Neural crest cell (in vitro differentiated cells): ENCODE data around the gene DYNAP. TPM values are rescaled to one million over a fixed set of nuclear protein-coding genes. Genes with fewer than 3 reads are reported as not detected.

Source experiments
- DNase-seq: peaks from one replicate; pipeline ENCODE4 v3.0.0; 2021; ENCODE audit warnings: low read depth, mixed read lengths, low spot score
- H3K27ac Mint-ChIP-seq: one replicate; pipeline ENCODE4 v1.8.0; 2021; ENCODE audit warnings: mild to moderate bottlenecking, mixed read lengths; ENCODE audit not compliant: unreplicated experiment
- H3K27me3 Mint-ChIP-seq: 2 replicates; pipeline ENCODE4 v1.8.0; 2021; ENCODE audit warnings: low read depth, mild to moderate bottlenecking, mixed read lengths
- H3K36me3 Mint-ChIP-seq: 2 replicates; pipeline ENCODE4 v1.8.0; 2021; ENCODE audit warnings: low read depth, mild to moderate bottlenecking, mixed read lengths
- H3K4me1 Mint-ChIP-seq: 2 replicates; pipeline ENCODE4 v1.8.0; 2021; ENCODE audit warnings: mixed read lengths
- H3K4me3 Mint-ChIP-seq: one replicate; pipeline ENCODE4 v1.8.0; 2021; ENCODE audit warnings: mild to moderate bottlenecking, mixed read lengths
- H3K9me3 Mint-ChIP-seq: 2 replicates; pipeline ENCODE4 v1.8.0; 2021; ENCODE audit warnings: mixed read lengths
- CTCF ChIP-seq: fragments of 200-600 bp; sonication (generic); conservative IDR thresholded peaks from 2 replicates; pipeline ENCODE4 v1.5.0; 2021; ENCODE audit warnings: antibody characterized with exemption, mild to moderate bottlenecking
- total RNA-seq: library from RNA; stranded (reverse); gene quantifications from 2 replicates; pipeline ENCODE4 v1.2.1, GENCODE V29; 2021

The DYNAP gene
- total RNA-seq, 1 donor from 2014 or later = not detected

- Mint-ChIP-seq H3K4me3 (no peak overlapping the region), H3K4me1 (peaks cover 4% of the 10 kb centered on the region), H3K27ac (no peak overlapping the region), H3K9me3 (peaks cover 4% of the 10 kb centered on the region), H3K27me3 (peaks cover 2% of the 10 kb centered on the region), H3K36me3 (no peaks in the 10 kb centered on the region)
- no peak for DNase-seq
- no peak for TF ChIP-seq CTCF
Observed at GRCh38 chr18:54612237-54612636, 21.2 kb downstream of the DYNAP start.

DNA sequence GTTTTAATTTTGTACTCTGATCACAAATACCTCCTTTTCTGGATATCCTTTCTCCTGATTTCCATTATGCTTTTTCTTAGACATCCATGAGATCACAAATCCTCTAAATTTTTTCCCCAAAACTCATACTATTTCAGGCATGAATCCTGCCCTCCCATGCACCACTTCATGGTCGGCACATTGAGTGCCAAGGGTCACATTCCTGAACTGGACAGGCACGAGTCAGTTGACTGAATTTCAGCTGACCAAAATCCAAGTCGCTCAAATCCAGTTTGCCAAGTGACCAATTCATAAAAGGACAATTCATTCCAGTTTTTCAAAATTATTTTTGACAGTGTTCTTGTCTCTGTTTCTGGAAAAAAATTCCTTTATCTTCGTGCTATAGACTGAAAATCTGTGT lies 22.1 kb downstream of the DYNAP start:
- no peak for DNase-seq
- H3K9me3 Mint-ChIP-seq = peaks cover 4% of the 10 kb centered on the region
- peaks cover 2% of the 10 kb centered on the region for H3K27me3 Mint-ChIP-seq
- H3K4me1 Mint-ChIP-seq = no peaks in the 10 kb centered on the region
- H3K36me3 Mint-ChIP-seq = no peaks in the 10 kb centered on the region
- TF ChIP-seq CTCF = no peak
- no peak overlapping the region for H3K27ac Mint-ChIP-seq
- H3K4me3 Mint-ChIP-seq = no peak overlapping the region

DNA sequence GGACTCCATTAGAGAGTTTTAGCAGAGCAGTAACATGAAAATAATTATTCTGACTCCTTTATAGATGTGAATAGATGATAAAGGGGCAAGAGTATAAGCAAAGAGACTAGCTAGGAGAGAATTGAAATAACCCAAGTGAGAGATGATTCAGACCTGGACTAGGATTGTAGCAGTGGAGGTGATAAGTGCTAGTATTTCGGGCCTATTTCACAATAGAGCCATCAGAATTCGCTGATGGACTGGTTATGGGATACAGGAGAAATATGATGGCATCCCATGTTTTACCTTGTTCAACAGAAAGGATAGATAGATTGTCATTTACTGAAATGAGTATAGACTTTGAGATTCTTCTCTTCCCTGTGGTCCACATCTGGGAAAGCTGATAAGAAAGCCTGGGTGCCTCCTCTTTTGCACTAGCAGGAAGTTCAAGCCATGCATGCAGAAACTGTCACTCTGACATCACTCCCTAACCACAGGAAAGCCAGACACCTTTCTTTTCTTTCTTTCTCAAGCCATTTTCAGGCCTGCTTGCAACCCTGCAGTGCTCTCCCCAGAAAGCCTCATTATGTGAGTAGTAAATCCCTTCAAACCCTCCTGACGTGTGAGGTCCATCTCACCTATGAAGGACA lies 25.3 kb downstream of the DYNAP start:
- no peak for TF ChIP-seq CTCF
- no peak overlapping the region for H3K27ac Mint-ChIP-seq
- peaks cover 10% of the 10 kb centered on the region for H3K9me3 Mint-ChIP-seq
- no peaks in the 10 kb centered on the region for H3K36me3 Mint-ChIP-seq
- H3K4me3 Mint-ChIP-seq = no peak overlapping the region
- no peaks in the 10 kb centered on the region for H3K4me1 Mint-ChIP-seq
- H3K27me3 Mint-ChIP-seq = peaks cover 2% of the 10 kb centered on the region
- DNase-seq = no peak

- H3K27ac Mint-ChIP-seq = no peak overlapping the region
- TF ChIP-seq CTCF = peak; percentile 46
- H3K9me3 Mint-ChIP-seq = peaks cover 16% of the 10 kb centered on the region
- H3K4me1 Mint-ChIP-seq = no peaks in the 10 kb centered on the region
- no peak overlapping the region for H3K4me3 Mint-ChIP-seq
- no peaks in the 10 kb centered on the region for H3K27me3 Mint-ChIP-seq
- DNase-seq = no peak
- H3K36me3 Mint-ChIP-seq = peaks cover 6% of the 10 kb centered on the region
Observed at GRCh38 chr18:54622084-54622483, 31.0 kb downstream of the DYNAP start.

GRCh38 chr18:54626779-54627178 lies 35.7 kb downstream of the DYNAP start:
- Mint-ChIP-seq H3K36me3 (peaks cover 6% of the 10 kb centered on the region), H3K4me1 (no peaks in the 10 kb centered on the region), H3K4me3 (no peak overlapping the region), H3K9me3 (peaks cover 13% of the 10 kb centered on the region), H3K27me3 (no peaks in the 10 kb centered on the region), H3K27ac (no peak overlapping the region)
- no peak for DNase-seq
- no peak for TF ChIP-seq CTCF
